Esophagus muscularis mucosa (tissue), 4 donors: ENCODE measurements around the gene CIAPIN1. TPM values are rescaled to one million over a fixed set of nuclear protein-coding genes. Genes with fewer than 3 reads are reported as not detected.

ENCODE experiments used
- DNase-seq: peaks from one replicate; pipeline ENCODE4 v3.0.0-alpha.2; 2017; ENCODE audit errors: extremely low spot score
- H3K27ac ChIP-seq, 4 donors: fragments of 200-600 bp; sonication (generic); replicated peaks in 1 of 4; 1 replicate in 3 of 4; 2 replicates in 1 of 4; pipeline ENCODE4 v1.5.1; 2016 to 2019; ENCODE audit warnings: mild to moderate bottlenecking in 1 of 4
- H3K27me3 ChIP-seq, 4 donors: fragments of 200-600 bp; sonication (generic); one replicate each; pipeline versions ENCODE4 v1.5.1 to v1.6.0; 2016 to 2019
- H3K36me3 ChIP-seq, 4 donors: fragments of 200-600 bp; sonication (generic); one replicate each; pipeline ENCODE4 v1.5.1; 2016 to 2019
- H3K4me1 ChIP-seq, 4 donors: fragments of 200-600 bp; sonication (generic); one replicate each; pipeline ENCODE4 v1.5.1; 2016 to 2019
- H3K4me3 ChIP-seq, 4 donors: fragments of 200-600 bp; sonication (generic); 1 replicate in 2 of 4; 2 replicates in 2 of 4; pipeline ENCODE4 v1.5.1; 2016 to 2019; ENCODE audit warnings: mild to moderate bottlenecking in 4 of 4, moderate library complexity in 1 of 4
- H3K9me3 ChIP-seq, 4 donors: fragments of 200-600 bp; sonication (generic); 1 replicate in 3 of 4; 2 replicates in 1 of 4; pipeline ENCODE4 v1.5.1; 2016 to 2019
- EP300 ChIP-seq: sonication (generic); formaldehyde crosslinking; IDR thresholded peaks from one replicate; pipeline ENCODE4 v1.6.1; 2017; ENCODE audit warnings: antibody characterized with exemption
- POLR2A ChIP-seq: fragments of 450-650 bp; IDR thresholded peaks from one replicate; pipeline ENCODE4 v1.6.1; 2017; ENCODE audit warnings: antibody characterized with exemption, moderate library complexity, mild to moderate bottlenecking, low read depth
- POLR2AphosphoS5 ChIP-seq, 2 donors: sonication (generic); formaldehyde crosslinking; IDR thresholded peaks; one replicate each; pipeline ENCODE4 v1.6.1; 2017; ENCODE audit warnings: antibody characterized with exemption in 2 of 2
- WGBS: methylation state at CpG from one replicate; pipeline ENCODE4 v1.1.5; 2018; 5-methylcytosine and 5-hydroxymethylcytosine counted together
- intact Hi-C: fragments of 100-400 bp; cut with DNase I; formaldehyde crosslinking; loops from one replicate; pipeline ENCODE4 v1.15.1; 2023
- total RNA-seq, 4 donors: library from RNA; depleted of rRNA; stranded (reverse); fragments of >200 nt; gene quantifications; one replicate each; pipeline versions ENCODE4 v1.1.0 to v1.2.1, GENCODE V29; 2016
- TF ChIP-seq, protein P1 (sequence below), 3 experiments: fragments of 200-600 bp in 2 of 3; fragments of 450-650 bp in 1 of 3; sonication (generic) in 2 of 3; IDR thresholded peaks; one replicate each; pipeline ENCODE4 v1.5.1; 2017 to 2019; ENCODE audit warnings: antibody characterized with exemption in 3 of 3, mild to moderate bottlenecking in 2 of 3, moderate library complexity in 1 of 3

Gene CIAPIN1
- total RNA-seq, 4 donors from 2014 or later = 24.0 to 27.0 (median 26.0) TPM

- no peak for DNase-seq
- H3K9me3 ChIP-seq = no peaks in the 10 kb centered on the region
- whole genome bisulfite sequencing = 78% methylated on average over 5 of the region's 5 CpGs
- H3K36me3 ChIP-seq = peaks cover 0 to 17% (median 13%) of the 10 kb centered on the region in 4 donors
- intact Hi-C loops = no loop called here
- no peak overlapping the region for H3K4me3 ChIP-seq
- H3K27me3 ChIP-seq = no peaks in the 10 kb centered on the region
- no peak overlapping the region for H3K27ac ChIP-seq
- no peak for TF ChIP-seq POLR2A
- peaks cover 41 to 57% (median 48%) of the 10 kb centered on the region in 4 donors for H3K4me1 ChIP-seq
Observed at GRCh38 chr16:57386381-57386951, 60.7 kb downstream of the CIAPIN1 start.

GRCh38 chr16:57385083-57385482 lies 62.1 kb downstream of the CIAPIN1 start:
- no peaks in the 10 kb centered on the region for H3K9me3 ChIP-seq
- WGBS = 65% methylated on average over 5 of the region's 5 CpGs
- TF ChIP-seq EP300 (no peak), POLR2AphosphoS5 (IDR thresholded peaks at IDR 0.05) (no peak), POLR2A (no peak)
- TF ChIP-seq, protein P1, sequence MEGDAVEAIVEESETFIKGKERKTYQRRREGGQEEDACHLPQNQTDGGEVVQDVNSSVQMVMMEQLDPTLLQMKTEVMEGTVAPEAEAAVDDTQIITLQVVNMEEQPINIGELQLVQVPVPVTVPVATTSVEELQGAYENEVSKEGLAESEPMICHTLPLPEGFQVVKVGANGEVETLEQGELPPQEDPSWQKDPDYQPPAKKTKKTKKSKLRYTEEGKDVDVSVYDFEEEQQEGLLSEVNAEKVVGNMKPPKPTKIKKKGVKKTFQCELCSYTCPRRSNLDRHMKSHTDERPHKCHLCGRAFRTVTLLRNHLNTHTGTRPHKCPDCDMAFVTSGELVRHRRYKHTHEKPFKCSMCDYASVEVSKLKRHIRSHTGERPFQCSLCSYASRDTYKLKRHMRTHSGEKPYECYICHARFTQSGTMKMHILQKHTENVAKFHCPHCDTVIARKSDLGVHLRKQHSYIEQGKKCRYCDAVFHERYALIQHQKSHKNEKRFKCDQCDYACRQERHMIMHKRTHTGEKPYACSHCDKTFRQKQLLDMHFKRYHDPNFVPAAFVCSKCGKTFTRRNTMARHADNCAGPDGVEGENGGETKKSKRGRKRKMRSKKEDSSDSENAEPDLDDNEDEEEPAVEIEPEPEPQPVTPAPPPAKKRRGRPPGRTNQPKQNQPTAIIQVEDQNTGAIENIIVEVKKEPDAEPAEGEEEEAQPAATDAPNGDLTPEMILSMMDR (IDR thresholded peaks at IDR 0.05) = no peak
- peaks cover 50 to 60% (median 59%) of the 10 kb centered on the region in 4 donors for H3K4me1 ChIP-seq
- H3K27me3 ChIP-seq = no peaks in the 10 kb centered on the region
- intact Hi-C loops = no loop called here
- no peak overlapping the region for H3K4me3 ChIP-seq
- peaks cover 0 to 19% (median 16%) of the 10 kb centered on the region in 4 donors for H3K36me3 ChIP-seq
- peak overlapping the region in 3 of 4 donors; percentile 74 to 95 (median 95) for H3K27ac ChIP-seq
- DNase-seq = no peak

DNA sequence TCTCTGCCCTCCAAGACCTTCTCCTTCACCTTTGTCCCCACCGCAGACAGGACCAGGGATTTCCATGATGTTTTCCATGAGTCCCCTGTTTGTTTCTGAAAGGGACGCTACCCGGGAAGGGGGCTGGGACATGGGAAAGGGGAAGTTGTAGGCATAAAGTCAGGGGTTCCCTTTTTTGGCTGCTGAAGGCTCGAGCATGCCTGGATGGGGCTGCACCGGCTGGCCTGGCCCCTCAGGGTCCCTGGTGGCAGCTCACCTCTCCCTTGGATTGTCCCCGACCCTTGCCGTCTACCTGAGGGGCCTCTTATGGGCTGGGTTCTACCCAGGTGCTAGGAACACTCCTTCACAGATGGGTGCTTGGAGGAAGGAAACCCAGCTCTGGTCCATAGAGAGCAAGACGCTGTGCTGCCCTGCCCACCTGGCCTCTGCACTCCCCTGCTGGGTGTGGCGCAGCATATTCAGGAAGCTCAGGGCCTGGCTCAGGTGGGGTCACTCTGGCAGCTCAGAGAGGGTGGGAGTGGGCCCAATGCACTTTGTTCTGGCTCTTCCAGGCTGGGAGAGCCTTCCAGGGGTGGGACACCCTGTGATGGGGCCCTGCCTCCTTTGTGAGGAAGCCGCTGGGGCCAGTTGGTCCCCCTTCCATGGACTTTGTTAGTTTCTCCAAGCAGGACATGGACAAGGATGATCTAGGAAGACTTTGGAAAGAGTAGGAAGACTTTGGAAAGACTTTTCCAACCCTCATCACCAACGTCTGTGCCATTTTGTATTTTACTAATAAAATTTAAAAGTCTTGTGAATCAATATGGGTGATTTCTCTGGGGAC lies 62.7 kb downstream of the CIAPIN1 start:
- TF ChIP-seq, protein P1 (IDR thresholded peaks at IDR 0.05) = no peak
- TF ChIP-seq POLR2AphosphoS5 (IDR thresholded peaks at IDR 0.05) = no peak
- TF ChIP-seq POLR2A = no peak
- no peak for TF ChIP-seq EP300
- no peak for DNase-seq
- intact Hi-C loops = no loop called here
- Histone ChIP-seq H3K4me1 (peaks cover 55 to 67% (median 65%) of the 10 kb centered on the region in 4 donors), H3K27ac (peak overlapping the region; percentile 72 to 95 (median 84)), H3K4me3 (no peak overlapping the region), H3K36me3 (peaks cover 4 to 20% (median 18%) of the 10 kb centered on the region in 4 donors), H3K9me3 (no peaks in the 10 kb centered on the region), H3K27me3 (no peaks in the 10 kb centered on the region)
- WGBS = 65% methylated on average over 8 of the region's 11 CpGs

DNA sequence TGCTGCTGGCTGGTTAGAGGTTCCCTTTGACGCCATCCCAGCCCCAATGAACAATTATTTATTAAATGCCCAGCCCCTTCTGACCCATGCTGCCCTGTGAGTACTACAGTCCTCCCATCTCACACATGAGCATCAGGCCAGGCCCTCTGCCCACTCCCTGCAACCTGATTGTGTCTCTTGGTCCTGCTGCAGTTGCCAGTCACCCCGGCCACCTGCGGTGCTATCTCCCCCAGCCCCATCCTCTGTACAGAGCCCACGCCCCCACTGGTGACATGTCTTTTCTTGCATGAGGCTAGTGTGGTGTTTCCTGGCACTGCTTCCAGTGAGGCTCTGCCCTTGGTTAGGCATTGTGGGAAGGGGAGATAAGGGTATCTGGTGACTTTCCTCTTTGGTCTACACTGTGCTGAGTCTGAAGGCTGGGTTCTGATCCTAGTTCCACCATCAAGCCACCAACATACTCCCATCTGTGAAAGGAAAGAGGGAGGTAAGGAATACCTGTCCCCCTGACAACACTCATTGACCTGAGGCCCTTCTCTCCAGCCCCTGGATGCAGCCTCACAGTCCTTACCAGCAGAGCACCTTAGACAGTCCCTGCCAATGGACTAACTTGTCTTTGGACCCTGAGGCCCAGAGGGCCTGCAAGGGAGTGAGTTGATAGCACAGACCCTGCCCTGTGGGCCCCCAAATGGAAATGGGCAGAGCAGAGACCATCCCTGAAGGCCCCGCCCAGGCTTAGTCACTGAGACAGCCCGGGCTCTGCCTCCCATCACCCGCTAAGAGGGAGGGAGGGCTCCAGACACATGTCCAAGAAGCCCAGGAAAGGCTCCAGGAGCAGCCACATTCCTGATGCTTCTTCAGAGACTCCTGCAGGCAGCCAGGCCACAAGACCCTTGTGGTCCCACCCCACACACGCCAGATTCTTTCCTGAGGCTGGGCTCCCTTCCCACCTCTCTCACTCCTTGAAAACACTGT lies 63.6 kb downstream of the CIAPIN1 start:
- intact Hi-C loops = no loop called here
- peak overlapping the region; percentile 72 to 95 (median 84) for H3K27ac ChIP-seq
- peaks cover 57 to 76% (median 74%) of the 10 kb centered on the region in 4 donors for H3K4me1 ChIP-seq
- H3K4me3 ChIP-seq = no peak overlapping the region
- H3K27me3 ChIP-seq = no peaks in the 10 kb centered on the region
- no peaks in the 10 kb centered on the region for H3K9me3 ChIP-seq
- WGBS = 65% methylated on average over 8 of the region's 8 CpGs
- peaks cover 4 to 22% (median 18%) of the 10 kb centered on the region in 4 donors for H3K36me3 ChIP-seq
- DNase-seq = no peak
- TF ChIP-seq POLR2A (no peak), EP300 (no peak), POLR2AphosphoS5 (IDR thresholded peaks at IDR 0.05) (peak in 1 of 2 donors; percentile 57)
- TF ChIP-seq, protein P1 (IDR thresholded peaks at IDR 0.05) = no peak
